ENCODE results near the gene PRDM10. TPM values are rescaled to one million over a fixed set of nuclear protein-coding genes. Genes with fewer than 3 reads are reported as not detected.
"Not testable (repeated sequence)": the region's sequence is repeated elsewhere in the genome, so short reads cannot be mapped to it uniquely, and the experiment has no call there.

The PRDM10 gene
- polyA plus RNA-seq, 1 donor: 5.1 TPM

- no peak for DNase-seq
Observed at GRCh38 chr11:129884581-129884980, 118.1 kb downstream of the PRDM10 start.

- no peak for DNase-seq
Observed at GRCh38 chr11:129881570-129882170, 121.0 kb downstream of the PRDM10 start.

GRCh38 chr11:129880311-129880710, 122.3 kb downstream of the PRDM10 start:
- no peak for DNase-seq

GRCh38 chr11:129871914-129872313, 130.7 kb downstream of the PRDM10 start:
- DNase-seq: no peak

GRCh38 chr11:129868626-129869025, 134.0 kb downstream of the PRDM10 start:
- not testable (repeated sequence) for DNase-seq

- DNase-seq: no peak
Observed at GRCh38 chr11:129866311-129866710, 136.3 kb downstream of the PRDM10 start.

GRCh38 chr11:129865701-129866100, 136.9 kb downstream of the PRDM10 start:
- no peak for DNase-seq

- DNase-seq: no peak
Observed at GRCh38 chr11:129864811-129865210, 137.8 kb downstream of the PRDM10 start.

GRCh38 chr11:129861702-129862522, 140.7 kb downstream of the PRDM10 start:
- DNase-seq: peak; percentile 19

- DNase-seq: no peak
Observed at GRCh38 chr11:129856036-129856435, 146.6 kb downstream of the PRDM10 start.

GRCh38 chr11:129855086-129855485, 147.5 kb downstream of the PRDM10 start:
- no peak for DNase-seq

- no peak for DNase-seq
Observed at GRCh38 chr11:129854232-129854805, 148.3 kb downstream of the PRDM10 start.

- peak; percentile 38 for DNase-seq
Observed at GRCh38 chr11:129853518-129854231, 149.0 kb downstream of the PRDM10 start.

GRCh38 chr11:129852125-129852740, 150.4 kb downstream of the PRDM10 start:
- DNase-seq: no peak

Other genes starting within 250 kb of the PRDM10 start
- 0.66 TPM for gene TMEM45B, start 187.0 kb downstream of the PRDM10 start, polyA plus RNA-seq (ENCODE audit: insufficient read length)
- 24.1 TPM for gene NFRKB, start 107.3 kb downstream of the PRDM10 start, polyA plus RNA-seq (ENCODE audit: insufficient read length)
- gene APLP2, start 67.1 kb upstream of the PRDM10 start, polyA plus RNA-seq (ENCODE audit: insufficient read length): 135 TPM
- 0.67 TPM for gene ST14, start 156.9 kb upstream of the PRDM10 start, polyA plus RNA-seq (ENCODE audit: insufficient read length)